ENCODE measurements around the gene FARP1. TPM values are rescaled to one million over a fixed set of nuclear protein-coding genes. Genes with fewer than 3 reads are reported as not detected.

Gene FARP1
- total and polyA plus RNA-seq, 2 experiments from 2014 or later, result 43.2 to 44.2 TPM

- Histone ChIP-seq H3K4me1 (ENCODE audit: low read depth) (peaks cover 11% of the 10 kb centered on the region), H3K27me3 (no peaks in the 10 kb centered on the region), H3K36me3 (no peaks in the 10 kb centered on the region), H3K27ac (no peak overlapping the region), H3K9me3 (ENCODE audit: low read depth) (no peaks in the 10 kb centered on the region), H3K4me3 (no peak overlapping the region)
- no peak for TF ChIP-seq CTCF (IDR thresholded peaks at IDR 0.05; ENCODE audit: low read depth, low read length)
- DNase-seq (ENCODE audit: low read depth in 1 of 2, low spot score in 1 of 2), result no peak
Measured at GRCh38 chr13:98309569-98310335, 166.9 kb downstream of the FARP1 start.

- peaks cover 15% of the 10 kb centered on the region for H3K4me1 ChIP-seq (ENCODE audit: low read depth)
- no peak overlapping the region for H3K4me3 ChIP-seq
- no peaks in the 10 kb centered on the region for H3K36me3 ChIP-seq
- TF ChIP-seq CTCF (IDR thresholded peaks at IDR 0.05; ENCODE audit: low read depth, low read length), result no peak
- H3K27ac ChIP-seq, result no peak overlapping the region
- no peaks in the 10 kb centered on the region for H3K27me3 ChIP-seq
- DNase-seq (ENCODE audit: low read depth in 1 of 2, low spot score in 1 of 2), result no peak
- H3K9me3 ChIP-seq (ENCODE audit: low read depth), result no peaks in the 10 kb centered on the region
Measured at GRCh38 chr13:98310485-98311199, 167.7 kb downstream of the FARP1 start.

GRCh38 chr13:98311200-98311548 is 168.3 kb downstream of the FARP1 start:
- Histone ChIP-seq H3K36me3 (no peaks in the 10 kb centered on the region), H3K27me3 (no peaks in the 10 kb centered on the region), H3K4me1 (ENCODE audit: low read depth) (peaks cover 21% of the 10 kb centered on the region), H3K27ac (no peak overlapping the region), H3K4me3 (no peak overlapping the region), H3K9me3 (ENCODE audit: low read depth) (no peaks in the 10 kb centered on the region)
- no peak for TF ChIP-seq CTCF (IDR thresholded peaks at IDR 0.05; ENCODE audit: low read depth, low read length)
- no peak for DNase-seq (ENCODE audit: low read depth in 1 of 2, low spot score in 1 of 2)

GRCh38 chr13:98312606-98313005 is 169.7 kb downstream of the FARP1 start:
- H3K9me3 ChIP-seq (ENCODE audit: low read depth), result no peaks in the 10 kb centered on the region
- H3K36me3 ChIP-seq, result no peaks in the 10 kb centered on the region
- no peaks in the 10 kb centered on the region for H3K27me3 ChIP-seq
- H3K4me1 ChIP-seq (ENCODE audit: low read depth), result peaks cover 21% of the 10 kb centered on the region
- DNase-seq (ENCODE audit: low read depth in 1 of 2, low spot score in 1 of 2), result no peak
- no peak for TF ChIP-seq CTCF (IDR thresholded peaks at IDR 0.05; ENCODE audit: low read depth, low read length)
- H3K27ac ChIP-seq, result no peak overlapping the region
- H3K4me3 ChIP-seq, result no peak overlapping the region

GRCh38 chr13:98313023-98313921 is 170.4 kb downstream of the FARP1 start:
- Histone ChIP-seq H3K27ac (no peak overlapping the region), H3K36me3 (no peaks in the 10 kb centered on the region), H3K27me3 (no peaks in the 10 kb centered on the region), H3K4me3 (no peak overlapping the region), H3K9me3 (ENCODE audit: low read depth) (no peaks in the 10 kb centered on the region), H3K4me1 (ENCODE audit: low read depth) (peaks cover 16% of the 10 kb centered on the region)
- DNase-seq (ENCODE audit: low read depth in 1 of 2, low spot score in 1 of 2), result no peak
- no peak for TF ChIP-seq CTCF (IDR thresholded peaks at IDR 0.05; ENCODE audit: low read depth, low read length)
